Stimulated activated CD8-positive, alpha-beta memory T cell treated with anti-CD3 and anti-CD28 coated beads, Interleukin-7, amount 100 ng/mL, for 48 hours (primary cell): ENCODE measurements around the gene CHST1.

Experiments used
- DNase-seq, 2 donors: peaks; one replicate each; pipeline ENCODE4 v3.0.0-alpha.2; 2020; ENCODE audit warnings: low read depth in 1 of 2; ENCODE audit errors: extremely low read depth in 1 of 2

The CHST1 gene

GRCh38 chr11:45674481-45675190 lies 9.2 kb upstream of the CHST1 start:
- DNase-seq = no peak

DNA sequence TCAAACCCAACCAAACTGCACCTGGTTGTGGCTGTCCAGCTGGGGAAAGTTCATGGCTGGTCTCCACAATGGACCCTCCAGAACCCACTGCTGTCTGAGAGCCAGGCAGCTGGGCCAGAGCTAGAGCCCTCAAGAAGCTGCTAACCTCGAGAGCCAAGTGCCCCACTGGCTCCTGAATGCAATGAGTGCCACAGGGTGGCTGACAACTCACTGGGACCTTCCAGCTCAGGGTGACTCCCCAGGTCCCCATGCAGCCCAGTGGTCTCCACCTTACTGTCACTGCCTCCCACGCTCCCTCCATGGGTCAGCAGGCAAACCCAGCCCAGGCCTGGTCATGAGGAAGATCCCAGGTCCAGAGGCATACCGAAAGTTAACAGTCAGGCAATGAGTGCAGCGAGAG lies 8.0 kb upstream of the CHST1 start:
- DNase-seq = no peak

DNA sequence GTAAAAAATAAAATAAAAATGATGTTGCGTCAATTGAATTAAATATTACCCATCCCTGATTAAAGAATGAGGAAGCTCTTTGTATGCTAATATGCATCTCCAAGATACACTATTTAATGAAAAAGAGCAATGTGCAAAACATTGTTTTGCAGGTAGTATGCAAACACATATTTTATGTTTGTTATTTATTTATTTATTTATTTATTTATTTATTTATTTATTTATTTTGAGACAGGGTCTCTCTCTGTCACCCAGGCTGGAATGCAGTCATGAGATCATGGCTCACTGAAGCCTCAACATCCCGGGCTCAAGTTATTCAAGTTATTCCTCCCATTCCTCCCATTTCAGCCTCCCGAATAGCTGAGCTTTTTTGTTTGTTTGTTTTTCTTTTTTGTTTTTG lies 7.2 kb upstream of the CHST1 start:
- no peak for DNase-seq

DNA sequence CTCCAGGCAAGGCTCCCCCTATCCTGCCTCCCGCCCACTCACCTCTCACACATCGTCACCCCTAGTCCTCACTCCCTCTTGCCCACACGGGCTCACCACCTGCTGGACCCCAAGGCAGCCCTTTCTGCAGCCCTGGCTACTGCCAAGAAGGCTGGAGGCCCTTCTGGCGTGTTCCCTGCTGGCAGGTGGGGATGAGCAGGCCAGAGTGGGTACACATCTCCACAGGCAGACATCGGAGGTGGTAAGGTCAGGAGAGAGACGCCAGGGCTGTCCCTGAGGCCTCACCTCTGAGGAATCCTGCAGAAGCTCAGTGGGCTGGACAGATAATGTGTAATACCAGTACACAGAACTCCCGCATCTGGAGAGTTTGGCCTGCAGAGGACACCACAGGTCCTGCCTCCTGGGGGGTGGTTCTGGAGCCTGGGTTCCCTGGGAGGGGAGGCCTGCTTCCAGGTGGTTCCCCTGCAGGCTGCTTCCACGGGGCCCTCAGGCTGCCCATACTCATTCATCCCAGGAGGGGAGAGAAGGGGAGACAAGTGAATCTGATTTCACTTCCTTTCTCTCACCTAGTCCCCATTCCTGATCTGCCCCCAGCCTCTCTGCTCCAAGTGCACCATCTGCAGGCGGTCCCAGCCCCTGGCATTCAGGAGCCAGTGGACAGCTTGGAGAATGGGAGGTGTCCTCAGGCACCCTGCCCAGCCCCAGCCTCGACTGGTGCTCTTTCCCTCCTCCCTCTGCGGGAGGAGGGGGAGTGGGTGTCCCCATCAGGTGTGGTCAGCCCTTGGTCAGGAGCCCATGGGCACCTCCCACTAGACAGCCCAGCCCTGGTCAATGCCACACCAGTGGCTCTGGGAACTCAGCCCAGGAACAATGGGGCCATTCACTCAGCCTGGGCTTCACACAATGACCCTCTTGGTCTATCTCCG lies 6.1 kb upstream of the CHST1 start:
- DNase-seq = no peak

DNA sequence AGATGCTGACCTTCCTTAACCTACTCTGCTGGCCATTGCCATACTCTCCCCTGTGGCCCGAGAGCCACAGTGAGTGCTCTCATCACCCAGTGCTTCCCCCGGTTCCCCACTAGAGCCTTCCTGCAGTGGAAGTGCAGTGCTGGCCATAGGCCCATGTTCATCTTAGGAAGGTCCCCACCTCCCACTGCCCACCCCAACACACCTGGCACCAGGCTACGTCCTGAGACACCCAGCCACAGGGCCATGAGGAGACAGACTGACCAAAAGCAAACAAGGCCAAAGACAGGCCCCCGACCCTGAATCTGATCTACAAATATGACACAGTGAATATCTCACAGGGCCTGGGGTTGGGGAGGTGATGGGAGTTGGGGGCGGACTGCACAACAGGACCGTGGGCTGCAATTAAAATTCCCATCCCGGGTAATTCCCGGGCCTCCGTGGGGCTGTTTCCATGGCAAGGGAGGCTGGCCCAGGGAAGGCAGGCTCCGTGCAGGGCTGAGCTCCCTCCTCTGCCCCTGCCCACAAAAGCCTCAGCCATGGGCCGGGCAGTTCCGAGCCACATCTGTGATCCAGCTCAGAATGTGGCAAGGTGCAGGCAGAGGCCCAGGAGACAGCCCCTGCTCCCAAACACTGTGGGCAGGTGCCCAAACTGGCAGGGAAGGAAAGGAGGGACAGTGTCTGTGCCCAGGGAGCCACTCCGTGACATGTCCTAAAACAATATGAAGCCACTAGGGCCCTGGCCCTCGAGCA lies 5.1 kb upstream of the CHST1 start:
- no peak for DNase-seq

DNA sequence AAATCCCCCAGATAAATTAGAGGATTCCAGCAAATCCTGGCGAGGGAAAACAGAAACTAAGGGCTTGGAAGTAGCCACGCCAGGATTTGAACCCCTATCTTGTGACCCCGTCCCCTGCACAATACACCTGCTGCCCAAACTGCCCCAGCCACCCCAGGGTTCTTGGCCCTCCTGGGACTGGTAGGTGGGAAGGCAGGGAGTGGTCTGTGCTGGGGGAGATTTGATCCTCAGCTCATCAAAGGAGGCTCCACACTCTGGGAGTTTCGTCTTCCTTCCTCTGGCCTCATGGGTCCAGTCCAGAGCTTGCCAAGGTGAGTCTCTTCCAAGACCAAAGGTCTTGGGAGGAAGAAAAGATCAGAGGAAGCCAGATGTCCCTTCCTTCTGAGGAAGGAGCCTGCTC lies 4.5 kb upstream of the CHST1 start:
- DNase-seq = no peak

DNA sequence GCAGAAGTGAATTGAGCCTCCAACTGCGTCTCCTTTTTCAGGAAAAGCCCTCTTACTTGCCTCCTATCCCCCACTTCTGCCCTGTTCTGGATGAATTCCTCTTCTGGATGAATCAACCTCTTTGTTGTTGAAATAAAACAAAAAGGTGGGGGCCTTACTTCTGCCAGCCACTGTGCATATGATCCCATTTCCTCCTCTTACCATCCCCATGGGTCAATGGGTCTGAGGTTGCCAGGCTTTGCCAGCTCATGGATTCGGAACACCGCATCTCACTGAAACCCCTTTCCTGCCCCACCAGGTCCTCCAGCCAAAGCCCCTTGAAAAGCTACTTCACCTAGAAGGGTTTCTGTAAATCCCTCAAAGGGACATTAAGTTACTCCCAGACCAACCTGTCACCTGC lies 3.7 kb upstream of the CHST1 start:
- DNase-seq = no peak

DNA sequence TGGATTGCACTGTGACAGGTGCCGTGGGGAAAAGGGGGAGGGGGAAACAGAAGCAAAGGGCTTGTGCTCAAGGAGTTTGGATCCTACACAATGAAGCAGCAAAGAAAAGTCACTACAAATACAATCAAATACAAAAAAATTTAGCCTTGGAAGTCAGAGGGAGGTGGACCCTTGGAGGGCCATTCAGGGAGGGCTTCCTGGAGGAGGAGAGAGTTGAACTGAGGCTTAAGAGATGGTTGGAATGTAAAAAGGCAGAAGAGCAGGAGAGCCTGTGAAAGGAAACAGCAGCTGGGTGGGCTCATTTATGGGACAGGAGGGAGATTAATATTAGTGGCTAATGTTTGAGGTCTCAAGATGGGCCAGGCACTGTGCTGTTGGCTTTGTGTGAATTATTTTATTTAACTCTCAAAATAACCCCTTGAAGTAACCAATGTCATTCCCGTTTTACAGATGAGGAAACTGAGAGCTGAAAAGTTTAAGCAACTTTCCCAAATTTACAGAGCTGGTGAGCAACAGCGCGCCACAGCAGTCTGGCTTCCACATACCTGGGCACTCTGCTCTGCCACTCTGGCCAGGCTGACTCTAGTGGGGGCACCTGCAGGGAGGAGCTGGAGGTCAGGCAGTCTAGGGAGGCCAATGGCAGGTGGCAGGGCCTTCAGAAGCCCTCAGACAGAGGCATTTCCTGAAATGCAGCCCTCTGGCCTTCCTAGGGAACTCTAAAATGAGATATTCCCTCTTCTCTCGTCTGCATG lies 2.7 kb upstream of the CHST1 start:
- DNase-seq = no peak

DNA sequence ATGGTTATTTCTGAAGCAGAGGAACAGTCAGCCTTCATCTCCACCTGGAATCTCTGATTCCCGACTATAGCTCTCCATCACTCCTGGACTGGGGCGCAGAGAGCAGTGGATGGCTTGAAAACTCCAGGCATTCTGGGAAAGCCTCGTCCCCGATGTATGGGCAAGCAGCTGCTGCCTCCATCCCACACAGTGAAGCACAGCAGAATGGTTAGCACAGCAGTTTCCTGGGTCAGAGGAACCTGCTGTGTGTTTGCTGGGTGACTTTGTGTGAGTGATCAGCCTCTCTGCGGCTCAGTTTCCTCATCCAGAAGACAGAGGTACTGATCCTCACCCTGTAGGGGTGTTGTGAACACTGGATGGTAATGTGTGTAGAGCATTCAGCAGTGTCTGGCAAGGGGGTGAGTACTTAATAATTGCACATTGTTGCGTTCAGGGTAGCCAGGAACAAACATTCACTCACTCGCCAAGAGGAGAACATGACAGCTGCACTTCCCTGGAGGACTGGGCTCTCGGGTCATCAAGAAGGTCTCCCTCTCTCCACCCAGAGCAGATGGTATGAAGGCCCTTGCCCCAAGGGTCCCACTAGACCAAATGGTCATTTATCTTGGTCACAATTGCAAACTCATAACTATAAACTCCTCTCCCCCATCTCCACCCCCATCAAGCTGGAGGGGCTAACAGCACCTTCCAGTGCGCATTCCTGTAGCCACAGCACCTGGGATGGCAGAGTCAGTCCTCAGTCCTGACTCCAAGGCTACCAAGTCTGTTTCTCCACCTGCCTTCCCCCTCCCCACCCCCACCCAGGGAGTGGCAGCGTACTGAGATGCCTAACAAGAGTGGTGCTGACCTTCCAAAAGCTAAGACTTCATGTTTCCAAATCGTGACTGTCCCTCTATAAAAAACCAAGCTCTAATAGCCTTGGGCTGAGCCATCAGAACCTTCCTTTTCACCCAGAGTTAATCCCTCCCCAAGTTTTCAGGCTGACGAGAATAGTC lies 1.5 kb upstream of the CHST1 start:
- DNase-seq = no peak

DNA sequence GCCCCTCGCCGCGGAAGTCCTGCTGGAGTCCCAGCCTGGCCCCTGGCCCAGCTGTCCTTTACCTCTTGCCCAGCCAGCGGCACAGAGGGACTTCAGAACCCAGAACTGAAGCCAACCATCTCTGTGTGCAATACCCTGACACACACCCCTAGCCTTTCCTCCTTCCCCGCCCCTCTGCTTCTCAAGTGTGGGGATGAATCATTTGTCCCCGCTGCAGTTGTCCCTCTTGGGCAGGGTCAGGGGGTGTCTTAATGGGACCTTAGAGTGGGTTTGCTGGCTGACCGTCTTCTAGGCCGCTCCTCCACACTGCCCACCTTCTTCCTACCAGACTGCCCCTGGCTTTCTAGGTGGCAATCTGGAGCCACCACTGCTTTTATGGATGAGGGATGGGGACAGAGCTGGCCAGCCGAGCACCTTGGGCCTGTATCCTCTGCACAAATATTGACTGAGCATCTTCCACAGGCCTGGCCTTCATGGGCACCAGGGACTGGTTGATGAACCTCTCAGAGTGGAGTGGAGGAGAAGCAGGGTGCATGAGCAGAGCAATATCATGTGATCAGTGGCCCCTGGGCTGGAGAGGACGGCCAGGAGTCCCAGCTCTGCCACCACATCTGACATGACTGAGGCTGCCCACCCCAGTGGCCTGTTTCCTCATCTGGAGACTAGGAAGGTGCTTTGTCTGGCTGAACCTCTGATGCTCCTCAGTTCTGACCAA lies 668 bp upstream of the CHST1 start:
- DNase-seq = no peak

- DNase-seq = no peak
Measured at GRCh38 chr11:45664376-45665205, 831 bp downstream of the CHST1 start.

DNA sequence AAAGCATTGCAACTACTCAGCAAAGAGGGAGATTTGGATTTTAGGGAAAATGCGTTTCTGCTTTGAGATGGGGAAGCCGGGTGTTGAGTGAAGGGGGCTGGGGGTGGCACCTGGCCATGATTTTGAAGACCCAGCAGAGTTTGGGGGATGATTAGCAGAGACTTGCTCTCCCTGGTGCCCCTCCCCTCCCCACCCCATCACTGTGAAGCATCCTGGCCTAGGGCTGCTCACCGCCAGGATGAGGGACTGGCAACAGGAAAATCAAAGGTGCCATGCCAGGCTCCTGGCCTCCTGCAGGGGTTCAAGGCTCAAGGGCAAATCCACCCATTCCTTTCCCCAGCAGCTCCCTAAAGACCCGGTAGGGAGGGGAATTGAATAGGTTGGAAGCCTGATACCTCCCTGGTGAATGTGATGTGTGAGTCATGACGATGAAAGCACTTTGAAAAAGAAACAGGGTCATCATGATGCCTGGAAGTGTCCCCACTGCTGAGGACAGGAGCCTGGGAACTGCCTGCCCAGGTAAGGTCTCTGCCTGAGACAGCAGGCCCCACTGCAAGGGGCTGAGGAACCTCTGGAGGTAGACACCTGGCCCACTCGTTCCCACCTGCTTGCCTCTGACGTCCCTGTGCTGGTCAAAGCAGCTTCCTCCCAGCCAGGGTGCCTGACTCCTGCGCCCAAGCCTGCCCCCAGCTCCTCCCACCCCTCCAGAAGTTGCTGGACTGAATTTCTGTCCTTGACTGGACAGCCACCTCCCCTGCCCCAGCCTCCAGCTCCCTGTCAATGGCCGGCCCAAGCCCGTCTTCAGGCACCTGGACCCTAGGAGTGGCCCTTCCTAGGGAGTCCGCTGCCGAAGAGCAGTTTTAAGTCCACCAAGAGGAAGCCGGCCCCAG lies 1.7 kb downstream of the CHST1 start:
- DNase-seq = no peak

GRCh38 chr11:45662665-45663485 lies 2.5 kb downstream of the CHST1 start:
- peak in 1 of 2 donors; percentile 35 for DNase-seq

- DNase-seq = no peak
Measured at GRCh38 chr11:45662096-45662664, 3.2 kb downstream of the CHST1 start.

GRCh38 chr11:45661439-45662055 lies 3.9 kb downstream of the CHST1 start:
- no peak for DNase-seq
